PC-3 (cell line): ENCODE measurements around the gene LEMD2. TPM values are rescaled to one million over a fixed set of nuclear protein-coding genes. Genes with fewer than 3 reads are reported as not detected.

Experiments
- ATAC-seq: fragments of 200-7000 bp; cut with Tn5 transposase; 2 replicates; pipeline ENCODE4 v1.9.1; 2020; ENCODE audit warnings: mild to moderate bottlenecking, moderate library complexity
- BruUV-seq: library from RNA; stranded (reverse); fragments of 400-500 nt; replicated peaks from 2 replicates; lab custom pipeline; 2021; lab: Mats Ljungman, UMichigan
- CTCF ChIA-PET: fragments of 300-600 bp; sonication (Branson Sonifier 250); formaldehyde crosslinking; loops from one replicate; lab custom pipeline; 2022; ENCODE audit warnings: antibody characterized with exemption; lab: Charles Lee
- POLR2A ChIA-PET: fragments of 300-600 bp; sonication (Branson Sonifier 250); formaldehyde crosslinking; loops from one replicate; lab custom pipeline; 2022; ENCODE audit warnings: antibody characterized with exemption; ENCODE audit not compliant: unreplicated experiment; lab: Charles Lee
- DNase-seq: peaks from one replicate; pipeline ENCODE4 v3.0.0-alpha.2; 2015
- H2AFZ ChIP-seq: fragments of 300-600 bp; sonication (generic); 2 replicates; pipeline ENCODE4 v1.6.0; 2016; ENCODE audit warnings: antibody characterized with exemption, low read length
- H3F3A ChIP-seq: fragments of 300-600 bp; sonication (generic); one replicate; pipeline ENCODE4 v1.6.0; 2017; ENCODE audit warnings: antibody characterized with exemption, low read length, control low read depth, mild to moderate bottlenecking; ENCODE audit not compliant: unreplicated experiment
- H3K27ac ChIP-seq: fragments of 300-600 bp; sonication (generic); 2 replicates; pipeline ENCODE4 v1.5.1; 2016; ENCODE audit warnings: mild to moderate bottlenecking, low read length
- H3K27me3 ChIP-seq: fragments of 300-600 bp; sonication (generic); 2 replicates; pipeline ENCODE4 v1.6.1; 2016; ENCODE audit warnings: low read length, mixed read lengths
- H3K36me3 ChIP-seq: fragments of 300-600 bp; sonication (generic); 2 replicates; pipeline ENCODE4 v1.6.1; 2016; ENCODE audit warnings: low read depth, mixed run types, low read length, mixed read lengths
- H3K4me1 ChIP-seq: fragments of 300-600 bp; sonication (generic); 2 replicates; pipeline ENCODE4 v1.5.1; 2016; ENCODE audit warnings: low read length; ENCODE audit not compliant: insufficient read depth
- H3K4me2 ChIP-seq: fragments of 300-600 bp; sonication (generic); 2 replicates; pipeline ENCODE4 v1.6.0; 2016; ENCODE audit warnings: low read length
- H3K4me3 ChIP-seq: fragments of 300-600 bp; sonication (generic); 2 replicates; pipeline ENCODE4 v1.5.1; 2016; ENCODE audit warnings: mild to moderate bottlenecking, low read length, mixed read lengths
- H3K79me2 ChIP-seq: fragments of 300-600 bp; sonication (generic); 2 replicates; pipeline ENCODE4 v1.6.1; 2017; ENCODE audit warnings: low read length, mixed read lengths
- H3K9ac ChIP-seq: fragments of 300-600 bp; sonication (generic); 2 replicates; pipeline ENCODE4 v1.6.0; 2016; ENCODE audit warnings: mild to moderate bottlenecking, low read length
- H3K9me2 ChIP-seq: fragments of 300-600 bp; sonication (generic); replicated peaks from 2 replicates; pipeline ENCODE4 v1.6.1; 2016; ENCODE audit warnings: mixed run types, low read length, mixed read lengths
- H3K9me3 ChIP-seq: fragments of 300-600 bp; sonication (generic); 2 replicates; pipeline ENCODE4 v1.6.1; 2016; ENCODE audit warnings: low read length, mixed read lengths
- H4K20me1 ChIP-seq: fragments of 300-600 bp; sonication (generic); 2 replicates; pipeline ENCODE4 v1.6.1; 2016; ENCODE audit warnings: low read length, mixed read lengths
- EZH2 ChIP-seq: fragments of 300-600 bp; sonication (generic); IDR thresholded peaks from one replicate; pipeline ENCODE4 v1.6.1; 2017; ENCODE audit warnings: antibody characterized with exemption, mild to moderate bottlenecking, low read length; ENCODE audit not compliant: unreplicated experiment
- EZH2phosphoT487 ChIP-seq: fragments of 300-600 bp; sonication (generic); IDR thresholded peaks from 2 replicates; pipeline ENCODE4 v1.6.1; 2018; ENCODE audit warnings: mild to moderate bottlenecking, antibody characterized with exemption, low read length, borderline replicate concordance
- intact Hi-C: fragments of 100-400 bp; cut with micrococcal nuclease; formaldehyde crosslinking; loops from 2 replicates; pipeline ENCODE4 v1.9.0; 2023
- total RNA-seq: library from RNA; depleted of rRNA; stranded (reverse); fragments of >200 nt; gene quantifications from 2 replicates; pipeline ENCODE4 v1.2.3, GENCODE V29; 2014
- TF ChIP-seq, protein P1 (sequence below): fragments of 300-600 bp; sonication (generic); conservative IDR thresholded peaks from 2 replicates; pipeline ENCODE4 v1.5.1; 2017; ENCODE audit warnings: antibody characterized with exemption, low read depth, mild to moderate bottlenecking, low read length

The LEMD2 gene
- total RNA-seq, 1 experiment from 2014 or later = 54.5 TPM

DNA sequence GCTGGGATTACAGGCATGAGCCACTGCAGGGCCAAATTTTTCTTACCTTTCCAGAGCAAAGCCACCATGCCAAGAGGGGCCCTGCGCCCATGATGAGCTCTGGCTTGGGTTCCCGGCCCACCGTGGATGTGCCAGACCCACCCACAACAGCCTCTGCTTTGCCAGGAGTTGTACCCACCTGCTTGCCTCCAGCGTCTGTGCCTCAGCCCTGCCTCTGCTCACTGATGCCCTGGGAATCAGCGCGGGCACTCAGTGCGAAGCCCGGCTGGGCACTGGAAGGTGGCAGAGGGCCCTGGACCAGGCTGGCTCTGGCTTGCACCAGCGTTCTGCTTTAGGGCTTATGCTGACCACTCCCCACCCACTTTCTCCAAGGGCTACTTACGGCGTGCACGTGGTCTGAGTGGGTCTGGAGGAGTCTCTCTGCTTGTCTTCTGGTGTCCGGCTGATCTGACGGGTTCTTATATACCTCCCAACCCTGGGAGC lies 14.7 kb upstream of the LEMD2 start, which contains the start of gene MLN:
Gene MLN (minus strand): TSS at position 433 of the 483 bp plus-strand sequence. CDS start 2,840 bp downstream, outside the sequence.
- DNase-seq (no peak), ATAC-seq (no peak)
- Histone ChIP-seq H3K4me2 (no peak within 1 kb of the TSS), H2AFZ (no peak within 1 kb of the TSS), H3F3A (no peaks in the 10 kb centered on the region), H3K4me3 (no peak within 1 kb of the TSS), H3K27me3 (peaks cover 39% of the 10 kb centered on the region), H4K20me1 (no peaks in the 10 kb centered on the region), H3K79me2 (no peaks in the 10 kb centered on the region), H3K4me1 (no peaks in the 10 kb centered on the region), H3K27ac (no peak within 1 kb of the TSS), H3K36me3 (no peaks in the 10 kb centered on the region), H3K9ac (no peak within 1 kb of the TSS), H3K9me2 (no peaks in the 10 kb centered on the region), H3K9me3 (no peaks in the 10 kb centered on the region)
- intact Hi-C loops = no loop called here
- ChIA-PET CTCF (no interaction called here), POLR2A (no interaction called here)
- no TSS peak for BruUV-seq
- TF ChIP-seq EZH2 = no peak
- TF ChIP-seq, protein P1, sequence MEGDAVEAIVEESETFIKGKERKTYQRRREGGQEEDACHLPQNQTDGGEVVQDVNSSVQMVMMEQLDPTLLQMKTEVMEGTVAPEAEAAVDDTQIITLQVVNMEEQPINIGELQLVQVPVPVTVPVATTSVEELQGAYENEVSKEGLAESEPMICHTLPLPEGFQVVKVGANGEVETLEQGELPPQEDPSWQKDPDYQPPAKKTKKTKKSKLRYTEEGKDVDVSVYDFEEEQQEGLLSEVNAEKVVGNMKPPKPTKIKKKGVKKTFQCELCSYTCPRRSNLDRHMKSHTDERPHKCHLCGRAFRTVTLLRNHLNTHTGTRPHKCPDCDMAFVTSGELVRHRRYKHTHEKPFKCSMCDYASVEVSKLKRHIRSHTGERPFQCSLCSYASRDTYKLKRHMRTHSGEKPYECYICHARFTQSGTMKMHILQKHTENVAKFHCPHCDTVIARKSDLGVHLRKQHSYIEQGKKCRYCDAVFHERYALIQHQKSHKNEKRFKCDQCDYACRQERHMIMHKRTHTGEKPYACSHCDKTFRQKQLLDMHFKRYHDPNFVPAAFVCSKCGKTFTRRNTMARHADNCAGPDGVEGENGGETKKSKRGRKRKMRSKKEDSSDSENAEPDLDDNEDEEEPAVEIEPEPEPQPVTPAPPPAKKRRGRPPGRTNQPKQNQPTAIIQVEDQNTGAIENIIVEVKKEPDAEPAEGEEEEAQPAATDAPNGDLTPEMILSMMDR = no peak
- TF ChIP-seq EZH2phosphoT487 = no peak

DNA sequence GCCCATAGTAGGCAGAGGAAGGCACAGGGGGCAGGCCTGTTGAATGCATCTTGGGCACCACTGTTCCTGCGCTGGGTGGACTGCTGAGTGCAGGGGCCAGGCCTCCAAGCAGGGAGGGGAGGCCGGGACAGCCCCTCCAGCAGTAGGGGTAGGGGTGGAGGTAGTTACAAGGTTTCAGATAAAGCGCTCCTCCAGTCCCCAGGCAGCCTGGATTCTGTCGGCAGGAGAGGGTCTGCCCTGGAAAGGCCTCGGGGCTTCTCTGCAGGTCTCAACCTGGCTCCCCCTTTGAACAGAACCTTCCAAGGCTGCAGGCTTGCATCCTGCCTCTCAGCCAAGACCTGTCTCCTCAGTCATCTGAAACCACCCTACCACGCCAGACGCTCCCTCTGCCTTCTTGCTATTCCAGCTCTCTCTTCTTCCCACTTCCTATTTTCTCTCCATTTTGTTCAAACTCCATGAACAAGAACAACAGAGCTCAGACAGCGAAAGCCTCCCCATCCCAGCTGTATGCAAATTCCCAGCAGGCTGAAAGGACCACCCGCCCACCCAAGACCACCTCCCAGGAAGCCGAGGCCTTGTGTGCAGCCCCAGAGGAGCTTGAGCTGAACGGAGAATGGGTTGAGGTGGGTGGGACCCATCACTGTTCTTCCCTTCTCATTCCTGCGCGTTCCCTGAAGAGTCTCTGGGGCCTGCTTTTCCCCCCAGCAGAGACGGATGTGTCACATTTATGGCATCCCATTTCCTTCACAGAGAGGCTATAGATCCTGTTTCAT lies 13.4 kb upstream of the LEMD2 start:
- H3K36me3 ChIP-seq = no peaks in the 10 kb centered on the region
- H3F3A ChIP-seq = no peaks in the 10 kb centered on the region
- no peak overlapping the region for H3K27ac ChIP-seq
- ATAC-seq = no peak
- intact Hi-C loops = no loop called here
- no peaks in the 10 kb centered on the region for H3K9me2 ChIP-seq
- H4K20me1 ChIP-seq = no peaks in the 10 kb centered on the region
- H3K4me2 ChIP-seq = no peak overlapping the region
- ChIA-PET POLR2A (no interaction called here), CTCF (no interaction called here)
- TF ChIP-seq, protein P1 = no peak
- TF ChIP-seq EZH2 (no peak), EZH2phosphoT487 (no peak)
- H2AFZ ChIP-seq = no peak overlapping the region
- no peaks in the 10 kb centered on the region for H3K79me2 ChIP-seq
- peaks cover 26% of the 10 kb centered on the region for H3K27me3 ChIP-seq
- no peak for DNase-seq
- H3K4me1 ChIP-seq = no peaks in the 10 kb centered on the region
- no peak overlapping the region for H3K4me3 ChIP-seq
- H3K9me3 ChIP-seq = no peaks in the 10 kb centered on the region
- H3K9ac ChIP-seq = no peak overlapping the region
- no TSS peak for BruUV-seq

DNA sequence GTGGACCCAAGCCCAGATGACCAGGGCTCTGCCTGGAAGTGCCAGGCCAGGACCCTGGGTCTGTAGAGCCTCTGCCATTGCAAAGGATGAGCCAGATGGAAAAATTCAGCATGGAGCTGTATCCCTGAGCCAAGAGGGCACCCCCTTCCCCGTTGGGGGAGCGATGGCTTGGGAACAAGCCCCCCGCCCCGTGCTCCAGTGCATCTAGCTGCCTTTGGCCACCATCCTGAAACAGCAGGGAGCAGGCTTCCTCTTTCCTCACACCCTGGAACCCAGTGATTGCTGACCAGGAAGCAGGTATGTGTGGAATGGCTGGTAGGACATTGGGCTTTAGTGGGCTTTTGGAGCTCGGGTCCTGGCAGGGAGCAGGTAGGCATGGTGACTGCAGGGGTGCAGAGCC lies 12.7 kb upstream of the LEMD2 start:
- H3F3A ChIP-seq = no peaks in the 10 kb centered on the region
- DNase-seq = no peak
- TF ChIP-seq EZH2phosphoT487 (no peak), EZH2 (no peak)
- TF ChIP-seq, protein P1 = no peak
- POLR2A ChIA-PET = no interaction called here
- no peaks in the 10 kb centered on the region for H3K36me3 ChIP-seq
- no peak overlapping the region for H3K4me3 ChIP-seq
- no peaks in the 10 kb centered on the region for H3K79me2 ChIP-seq
- no peaks in the 10 kb centered on the region for H4K20me1 ChIP-seq
- no peaks in the 10 kb centered on the region for H3K9me2 ChIP-seq
- H2AFZ ChIP-seq = no peak overlapping the region
- no peak overlapping the region for H3K4me2 ChIP-seq
- peaks cover 19% of the 10 kb centered on the region for H3K27me3 ChIP-seq
- H3K27ac ChIP-seq = no peak overlapping the region
- no peak for ATAC-seq
- intact Hi-C loops = no loop called here
- H3K9me3 ChIP-seq = no peaks in the 10 kb centered on the region
- CTCF ChIA-PET = no interaction called here
- H3K9ac ChIP-seq = no peak overlapping the region
- no peaks in the 10 kb centered on the region for H3K4me1 ChIP-seq
- BruUV-seq = no TSS peak
